Activated CD4-positive, alpha-beta T cell treated with anti-CD3 and anti-CD28 coated beads, Interleukin-2, amount 10 ng/mL, durations not matched to agents 24 days and 14 days (primary cell): ENCODE data around the gene CCDC170. TPM values are rescaled to one million over a fixed set of nuclear protein-coding genes. Genes with fewer than 3 reads are reported as not detected.
"Not testable (repeated sequence)": the region's sequence is repeated elsewhere in the genome, so short reads cannot be mapped to it uniquely, and the experiment has no call there.

Experiments
- DNase-seq: peaks from one replicate; pipeline ENCODE4 v3.0.0; 2022
- H3K27ac Mint-ChIP-seq: one replicate; pipeline ENCODE4 v1.8.0; 2022; ENCODE audit warnings: mild to moderate bottlenecking, mixed read lengths
- H3K27me3 Mint-ChIP-seq: one replicate; pipeline ENCODE4 v1.8.0; 2022; ENCODE audit warnings: mixed read lengths
- H3K36me3 Mint-ChIP-seq: one replicate; pipeline ENCODE4 v1.8.0; 2022; ENCODE audit warnings: low read depth, mild to moderate bottlenecking, mixed read lengths
- H3K4me1 Mint-ChIP-seq: one replicate; pipeline ENCODE4 v1.8.0; 2021; ENCODE audit warnings: mixed read lengths
- H3K4me3 Mint-ChIP-seq: one replicate; pipeline ENCODE4 v1.8.0; 2022; ENCODE audit warnings: mild to moderate bottlenecking, moderate library complexity, mixed read lengths
- H3K9me3 Mint-ChIP-seq: one replicate; pipeline ENCODE4 v1.8.0; 2021; ENCODE audit warnings: mixed read lengths
- intact Hi-C: fragments of 100-400 bp; cut with micrococcal nuclease; formaldehyde crosslinking; loops from one replicate; pipeline ENCODE4 v1.15.1; 2023
- total RNA-seq: library from RNA; stranded (reverse); gene quantifications from 2 replicates; pipeline ENCODE4 v1.2.3, GENCODE V29; 2022

Gene CCDC170
- total RNA-seq, 1 donor from 2014 or later: not detected

DNA sequence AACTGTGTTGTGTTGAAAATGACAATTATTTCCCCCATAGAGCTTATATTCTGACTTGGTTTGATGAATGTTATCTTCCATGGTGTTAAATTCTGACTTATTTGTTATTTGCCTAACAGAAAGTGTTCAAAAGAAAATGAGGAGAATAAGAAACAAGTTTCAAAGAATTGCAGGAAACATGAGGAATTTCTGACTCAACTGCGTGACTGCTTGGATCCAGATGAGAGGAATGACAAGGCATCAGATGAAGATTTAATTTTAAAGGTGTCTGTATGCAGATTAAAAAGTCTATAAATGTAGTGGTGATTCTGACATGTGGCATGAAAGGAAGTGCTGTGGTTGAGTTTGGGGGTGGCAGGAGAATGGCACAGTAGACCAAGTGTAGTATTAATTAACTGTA lies 50.6 kb downstream of the CCDC170 start:
- Mint-ChIP-seq H3K4me3 (no peak overlapping the region), H3K9me3 (peaks cover 13% of the 10 kb centered on the region), H3K36me3 (no peaks in the 10 kb centered on the region), H3K4me1 (no peaks in the 10 kb centered on the region), H3K27me3 (peaks cover 10% of the 10 kb centered on the region), H3K27ac (no peak overlapping the region)
- intact Hi-C loops: no loop called here
- no peak for DNase-seq

DNA sequence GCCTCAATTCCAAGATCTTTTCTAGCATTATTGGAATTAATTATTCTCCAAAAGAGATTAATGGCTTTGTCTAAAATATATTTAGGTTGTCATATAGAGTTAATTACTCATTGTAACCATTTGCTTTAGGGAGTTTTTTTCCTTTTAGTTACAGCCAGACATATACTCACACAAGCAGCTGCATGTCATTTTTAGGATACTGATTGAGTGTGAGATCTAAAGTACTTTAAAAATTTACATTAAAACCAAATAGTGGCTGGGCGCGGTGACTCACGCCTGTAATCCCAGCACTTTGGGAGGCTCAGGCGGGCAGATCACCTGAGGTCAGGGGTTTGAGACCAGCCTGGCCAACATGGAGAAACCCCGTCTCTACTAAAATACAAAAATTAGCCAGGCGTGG lies 51.1 kb downstream of the CCDC170 start:
- DNase-seq, H3K4me1 Mint-ChIP-seq, H3K36me3 Mint-ChIP-seq, H3K4me3 Mint-ChIP-seq, intact Hi-C loops, H3K27me3 Mint-ChIP-seq, H3K27ac Mint-ChIP-seq, H3K9me3 Mint-ChIP-seq: not testable (repeated sequence)

DNA sequence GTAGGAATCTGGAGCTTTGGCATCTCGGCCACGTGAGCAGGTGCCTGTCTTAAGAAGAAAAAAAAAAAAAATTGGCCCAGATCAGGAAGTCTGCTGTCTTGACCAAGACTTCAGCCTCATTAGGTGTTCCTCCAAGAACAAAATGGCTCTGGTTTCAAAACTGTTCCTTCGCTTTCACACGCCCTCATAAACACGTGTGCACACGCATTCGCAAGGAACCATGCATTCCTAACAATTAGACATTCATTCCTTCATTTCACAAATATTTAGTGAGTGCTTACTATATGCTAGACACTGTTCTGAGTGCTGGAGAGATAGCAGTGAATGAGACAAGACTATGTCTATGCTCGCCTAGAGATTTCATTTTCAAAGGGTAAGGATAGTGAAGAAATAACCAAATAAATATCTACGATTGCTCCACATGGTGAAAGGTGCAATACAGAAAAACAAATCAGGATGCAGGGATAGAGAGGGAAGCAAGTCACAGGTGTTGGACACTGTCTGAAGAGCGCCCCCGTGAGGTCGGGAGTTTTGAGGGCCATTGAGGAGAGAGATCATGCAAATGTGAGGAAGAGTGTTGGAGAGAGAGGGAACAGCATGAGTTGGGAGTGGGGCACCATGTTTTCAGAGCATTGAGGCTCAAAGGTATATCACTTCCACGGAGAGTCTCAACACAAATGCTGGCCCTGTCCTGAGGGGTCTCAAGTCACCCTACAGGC lies 53.3 kb downstream of the CCDC170 start:
- peaks cover 3% of the 10 kb centered on the region for H3K9me3 Mint-ChIP-seq
- intact Hi-C loops: no loop called here
- H3K27ac Mint-ChIP-seq: no peak overlapping the region
- no peak for DNase-seq
- peaks cover 8% of the 10 kb centered on the region for H3K27me3 Mint-ChIP-seq
- no peaks in the 10 kb centered on the region for H3K4me1 Mint-ChIP-seq
- H3K36me3 Mint-ChIP-seq: no peaks in the 10 kb centered on the region
- H3K4me3 Mint-ChIP-seq: no peak overlapping the region

DNA sequence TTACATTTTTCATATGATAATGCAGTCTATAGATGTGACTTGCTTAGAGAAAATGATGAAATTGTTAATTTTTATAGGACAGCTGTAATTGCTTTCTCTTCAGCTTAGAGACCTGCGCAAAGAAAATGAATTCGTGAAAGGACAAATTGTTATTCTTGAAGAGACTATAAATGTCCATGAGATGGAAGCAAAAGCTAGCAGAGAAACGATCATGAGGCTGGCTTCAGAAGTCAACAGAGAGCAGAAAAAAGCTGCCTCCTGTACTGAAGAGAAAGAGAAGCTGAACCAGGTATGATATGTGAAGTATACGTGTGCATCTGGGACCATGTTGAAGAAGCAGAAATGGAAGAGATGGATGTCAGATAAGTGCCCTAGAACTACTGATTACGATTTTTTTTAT lies 54.4 kb downstream of the CCDC170 start:
- no peaks in the 10 kb centered on the region for H3K4me1 Mint-ChIP-seq
- no peak overlapping the region for H3K4me3 Mint-ChIP-seq
- no peak for DNase-seq
- H3K27me3 Mint-ChIP-seq: peaks cover 8% of the 10 kb centered on the region
- H3K9me3 Mint-ChIP-seq: peaks cover 3% of the 10 kb centered on the region
- intact Hi-C loops: no loop called here
- H3K27ac Mint-ChIP-seq: no peak overlapping the region
- no peaks in the 10 kb centered on the region for H3K36me3 Mint-ChIP-seq

DNA sequence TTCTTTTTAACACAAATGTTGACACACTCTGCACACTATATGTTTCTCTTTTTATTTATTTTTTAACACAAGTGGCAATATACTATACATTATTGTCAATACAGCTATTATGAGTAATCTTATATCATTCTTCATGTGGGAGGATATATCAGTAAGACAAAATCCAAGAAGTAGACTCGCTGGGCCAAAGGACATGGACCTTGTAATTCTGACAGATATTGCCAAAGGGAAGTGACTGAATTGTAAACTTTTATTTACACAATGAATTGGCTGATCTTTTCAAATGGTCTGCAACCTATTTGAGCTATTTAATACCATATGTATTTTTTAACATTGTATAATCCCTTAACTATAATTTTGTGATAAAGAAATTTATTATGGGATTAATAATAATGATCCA lies 56.0 kb downstream of the CCDC170 start:
- no peak overlapping the region for H3K4me3 Mint-ChIP-seq
- intact Hi-C loops: no loop called here

DNA sequence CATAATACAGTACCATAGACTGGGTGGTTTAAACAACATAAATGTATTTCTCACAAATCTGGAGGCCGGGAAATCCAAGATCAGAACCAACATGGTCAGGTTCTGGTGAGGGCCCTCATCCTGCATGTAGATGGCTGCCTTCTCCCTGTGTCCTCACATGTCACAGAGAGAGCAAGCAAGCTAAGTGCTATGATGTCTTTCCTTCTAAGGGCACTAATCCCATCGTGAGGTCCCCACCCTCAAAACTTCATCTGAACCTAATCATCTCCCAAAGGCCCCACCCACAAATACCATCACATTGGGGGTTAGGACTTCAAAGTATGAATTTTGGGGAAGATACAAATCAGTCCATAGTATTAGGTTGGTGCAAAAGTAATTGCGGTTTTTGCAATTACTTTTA lies 56.8 kb downstream of the CCDC170 start:
- intact Hi-C loops: no loop called here
- H3K4me1 Mint-ChIP-seq: no peaks in the 10 kb centered on the region
- peaks cover 6% of the 10 kb centered on the region for H3K27me3 Mint-ChIP-seq
- DNase-seq: no peak
- no peak overlapping the region for H3K27ac Mint-ChIP-seq
- H3K4me3 Mint-ChIP-seq: no peak overlapping the region
- H3K9me3 Mint-ChIP-seq: peaks cover 3% of the 10 kb centered on the region
- no peaks in the 10 kb centered on the region for H3K36me3 Mint-ChIP-seq

More for the DNA sequence above, 56.0 kb downstream of the CCDC170 start:
- Mint-ChIP-seq H3K27me3 (peaks cover 6% of the 10 kb centered on the region), H3K36me3 (no peaks in the 10 kb centered on the region), H3K9me3 (peaks cover 3% of the 10 kb centered on the region), H3K27ac (no peak overlapping the region), H3K4me1 (no peaks in the 10 kb centered on the region)
- no peak for DNase-seq

DNA sequence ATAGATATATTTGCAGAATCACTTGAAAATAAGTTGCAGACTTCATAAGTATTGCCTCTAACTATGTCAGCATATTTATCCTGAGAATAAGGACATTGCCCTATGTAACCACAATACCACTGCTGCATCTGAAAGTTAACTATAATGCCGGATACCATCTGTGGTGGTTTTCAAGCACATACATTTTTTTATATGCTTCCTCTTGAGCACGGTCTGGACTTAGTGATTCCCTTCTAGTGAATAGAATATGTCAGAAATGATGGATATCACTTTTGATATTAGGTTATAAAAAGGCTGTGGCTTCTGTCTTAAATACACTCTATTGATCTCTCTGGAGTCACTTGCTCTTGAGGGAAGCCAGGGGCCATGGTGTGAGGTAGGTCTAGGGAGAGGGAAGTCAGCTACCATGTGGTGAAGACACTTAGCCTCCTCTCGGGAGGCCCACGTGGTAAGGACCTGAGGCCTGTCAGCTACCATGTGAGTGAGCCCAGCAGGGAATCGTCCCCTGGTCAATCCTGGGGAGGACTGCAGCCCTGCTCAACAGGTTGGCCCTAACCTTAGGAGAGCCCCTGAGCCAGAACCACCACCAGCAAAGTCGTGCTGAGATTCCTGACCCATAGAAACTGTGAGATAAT lies 57.5 kb downstream of the CCDC170 start:
- Mint-ChIP-seq H3K4me3 (no peak overlapping the region), H3K27ac (no peak overlapping the region), H3K27me3 (peaks cover 6% of the 10 kb centered on the region), H3K4me1 (no peaks in the 10 kb centered on the region), H3K36me3 (no peaks in the 10 kb centered on the region), H3K9me3 (peaks cover 3% of the 10 kb centered on the region)
- no peak for DNase-seq
- intact Hi-C loops: no loop called here

DNA sequence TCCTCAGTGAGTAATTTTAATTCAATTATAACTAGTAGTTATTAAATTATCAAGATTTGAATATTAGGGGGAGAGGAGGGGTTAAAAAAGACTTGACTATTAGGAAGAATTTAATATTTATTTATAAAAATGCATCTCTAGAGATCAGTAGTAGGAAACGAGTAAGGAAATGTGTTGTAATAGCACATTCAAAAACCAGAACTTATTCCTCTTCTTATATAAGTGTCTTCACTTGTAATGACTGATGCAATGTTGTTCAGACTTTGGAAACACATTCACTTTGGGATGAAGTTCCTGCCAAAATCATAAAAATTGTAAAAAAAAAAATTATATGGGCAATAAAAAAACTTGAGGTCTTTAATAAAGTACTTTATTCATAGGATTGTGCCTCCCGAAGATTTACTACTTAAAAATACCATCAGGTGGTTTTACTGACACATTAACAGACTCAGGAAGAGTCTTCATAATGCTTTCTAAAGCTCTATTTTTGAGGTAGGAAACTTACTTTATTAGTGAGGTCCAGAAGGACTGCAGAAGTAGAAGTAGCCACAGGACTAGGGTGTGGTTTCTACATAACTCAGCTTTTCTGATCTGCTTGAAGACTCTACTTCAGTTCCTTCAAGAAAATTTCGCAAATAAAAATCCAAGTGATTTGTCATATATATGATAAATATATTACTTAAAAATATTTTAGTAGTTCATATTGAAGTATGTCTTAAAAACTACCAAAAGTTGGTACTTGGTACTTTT lies 59.8 kb downstream of the CCDC170 start:
- no peaks in the 10 kb centered on the region for H3K9me3 Mint-ChIP-seq
- no peaks in the 10 kb centered on the region for H3K4me1 Mint-ChIP-seq
- H3K27ac Mint-ChIP-seq: no peak overlapping the region
- no peaks in the 10 kb centered on the region for H3K36me3 Mint-ChIP-seq
- no peak overlapping the region for H3K4me3 Mint-ChIP-seq
- intact Hi-C loops: no loop called here
- no peaks in the 10 kb centered on the region for H3K27me3 Mint-ChIP-seq
- no peak for DNase-seq

DNA sequence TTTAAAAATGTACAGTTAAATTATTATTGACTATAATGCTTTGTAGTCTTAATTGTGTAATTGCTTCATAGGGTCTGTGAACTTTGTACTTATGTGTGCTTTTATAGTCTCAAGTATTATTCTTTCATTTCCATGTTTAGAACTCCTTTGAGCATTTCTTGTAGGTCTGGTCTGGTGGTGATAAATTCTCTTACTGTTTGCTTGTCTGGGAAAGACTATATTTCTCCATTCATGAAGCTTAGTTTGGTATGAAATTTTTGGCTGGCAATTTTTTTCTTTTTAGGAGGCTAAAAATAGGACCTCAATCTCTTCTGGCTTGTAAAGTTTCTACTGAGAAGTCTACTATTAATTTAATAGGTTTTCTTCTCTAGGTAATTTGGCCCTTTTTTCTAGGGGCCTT lies 67.4 kb downstream of the CCDC170 start:
- H3K27me3 Mint-ChIP-seq: no peaks in the 10 kb centered on the region
- H3K4me1 Mint-ChIP-seq: no peaks in the 10 kb centered on the region

DNA sequence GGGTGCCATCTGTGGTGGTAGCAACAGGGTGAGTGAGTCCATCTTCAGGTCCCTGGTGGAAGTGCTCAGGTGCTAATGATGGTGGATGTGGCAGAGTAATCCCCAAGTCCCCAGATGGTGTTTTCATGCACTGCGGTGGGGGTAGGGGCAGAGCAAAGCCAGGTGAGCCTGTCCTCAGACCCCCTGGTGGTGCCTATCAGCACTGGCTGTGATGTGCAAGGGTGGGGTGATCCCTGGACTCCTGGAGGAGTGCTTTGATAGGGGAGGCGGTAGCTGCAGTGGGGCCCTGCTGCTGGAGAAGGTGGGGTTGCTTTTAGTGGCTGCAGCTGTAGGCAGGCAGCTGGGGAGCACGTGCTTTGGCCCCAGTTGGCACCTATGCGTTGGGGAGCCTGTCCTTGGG lies 70.8 kb downstream of the CCDC170 start:
- intact Hi-C loops: no loop called here
- no peak for DNase-seq
- Mint-ChIP-seq H3K27me3 (peaks cover 2% of the 10 kb centered on the region), H3K4me3 (no peak overlapping the region), H3K27ac (no peak overlapping the region), H3K36me3 (no peaks in the 10 kb centered on the region), H3K9me3 (peaks cover 17% of the 10 kb centered on the region), H3K4me1 (no peaks in the 10 kb centered on the region)

More for the DNA sequence above, 67.4 kb downstream of the CCDC170 start:
- no peak for DNase-seq
- Mint-ChIP-seq H3K36me3 (no peaks in the 10 kb centered on the region), H3K9me3 (peaks cover 17% of the 10 kb centered on the region), H3K27ac (no peak overlapping the region), H3K4me3 (no peak overlapping the region)
- intact Hi-C loops: no loop called here

DNA sequence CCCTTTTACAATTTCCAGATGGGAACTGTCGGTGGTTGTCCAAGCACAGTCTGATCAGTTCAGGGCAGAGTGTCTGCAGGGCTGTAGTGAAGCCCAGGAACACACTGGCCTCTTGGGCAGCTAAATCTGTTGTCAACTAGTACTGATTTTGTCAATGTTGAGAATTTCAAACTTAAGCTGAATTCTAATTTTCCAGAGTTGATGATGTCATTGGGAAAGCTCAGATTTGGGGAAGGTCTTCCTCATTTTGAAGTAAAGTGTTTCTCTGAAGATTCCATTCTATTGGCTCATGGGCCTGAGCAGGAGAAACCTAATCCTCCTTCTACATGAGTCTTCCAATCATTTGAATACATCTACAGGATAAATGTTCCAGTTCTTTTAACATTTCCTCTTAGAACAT lies 72.1 kb downstream of the CCDC170 start:
- DNase-seq: no peak
- Mint-ChIP-seq H3K4me1 (no peaks in the 10 kb centered on the region), H3K27me3 (peaks cover 2% of the 10 kb centered on the region), H3K27ac (no peak overlapping the region), H3K4me3 (no peak overlapping the region), H3K9me3 (peaks cover 11% of the 10 kb centered on the region), H3K36me3 (no peaks in the 10 kb centered on the region)
- intact Hi-C loops: no loop called here

DNA sequence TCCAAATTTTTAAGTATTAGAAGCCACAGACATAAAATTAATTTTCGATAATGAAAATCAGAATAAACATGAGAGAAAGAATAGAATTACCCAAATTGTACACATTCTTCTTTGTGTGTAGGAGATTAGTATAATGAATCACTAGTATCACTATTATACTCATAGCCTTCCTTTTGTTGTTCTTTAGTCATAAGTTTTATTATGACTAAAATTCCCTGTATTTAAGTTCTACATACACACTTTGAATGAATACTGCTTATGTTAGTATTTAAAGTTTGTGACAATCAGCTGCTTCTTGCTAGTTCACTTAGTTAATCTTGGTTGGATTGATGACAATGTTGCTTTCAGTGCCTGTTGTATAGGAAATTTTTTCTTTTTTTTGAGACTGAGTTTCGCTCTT lies 72.7 kb downstream of the CCDC170 start:
- H3K36me3 Mint-ChIP-seq: no peaks in the 10 kb centered on the region
- no peak for DNase-seq
- intact Hi-C loops: no loop called here
- H3K27me3 Mint-ChIP-seq: peaks cover 2% of the 10 kb centered on the region
- H3K4me3 Mint-ChIP-seq: no peak overlapping the region
- H3K27ac Mint-ChIP-seq: no peak overlapping the region
- no peaks in the 10 kb centered on the region for H3K4me1 Mint-ChIP-seq
- peaks cover 8% of the 10 kb centered on the region for H3K9me3 Mint-ChIP-seq

DNA sequence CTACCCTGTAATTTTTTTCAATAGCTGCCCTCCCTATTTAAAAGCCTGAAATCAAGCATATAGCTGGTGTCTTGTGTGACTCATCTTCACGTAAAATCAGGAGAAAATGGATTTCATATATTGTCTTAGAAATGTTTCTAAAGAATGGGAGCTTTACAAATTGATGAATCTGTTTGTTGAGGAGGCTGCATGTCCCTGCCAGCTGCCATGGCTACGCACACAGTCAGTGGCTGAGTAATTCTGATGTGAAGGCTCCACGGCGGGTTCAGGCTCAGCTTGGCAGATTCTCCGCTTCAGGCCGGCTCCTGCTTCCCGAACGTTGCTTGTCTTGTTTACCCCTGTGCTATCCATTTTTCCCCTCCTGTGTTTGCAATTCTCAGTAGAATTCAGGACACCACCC lies 82.8 kb downstream of the CCDC170 start:
- no peak overlapping the region for H3K27ac Mint-ChIP-seq
- H3K9me3 Mint-ChIP-seq: no peaks in the 10 kb centered on the region
- H3K4me3 Mint-ChIP-seq: no peak overlapping the region
- no peaks in the 10 kb centered on the region for H3K4me1 Mint-ChIP-seq
- intact Hi-C loops: no loop called here
- H3K36me3 Mint-ChIP-seq: no peaks in the 10 kb centered on the region
- DNase-seq: no peak
- H3K27me3 Mint-ChIP-seq: peaks cover 4% of the 10 kb centered on the region

DNA sequence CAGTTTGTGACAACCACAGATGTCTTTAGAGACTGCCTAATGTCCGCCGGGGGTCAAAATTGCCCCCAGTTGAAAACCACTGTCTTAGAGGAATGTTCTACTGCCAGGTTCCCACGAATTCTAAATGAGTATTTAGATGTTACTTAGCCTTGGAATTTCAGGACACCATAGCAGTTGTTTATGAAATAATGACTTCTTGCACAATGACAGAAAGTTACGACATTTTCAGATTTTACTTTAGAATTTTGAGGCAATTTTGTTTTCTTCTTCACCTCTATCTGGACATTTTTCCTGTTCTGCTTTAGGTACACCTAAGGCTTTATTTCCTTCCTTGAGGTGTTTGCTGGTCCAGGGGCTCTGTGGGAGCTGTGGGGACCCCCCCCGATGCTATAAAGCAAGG lies 83.4 kb downstream of the CCDC170 start:
- DNase-seq: no peak
- Mint-ChIP-seq H3K36me3 (no peaks in the 10 kb centered on the region), H3K9me3 (no peaks in the 10 kb centered on the region), H3K27me3 (peaks cover 2% of the 10 kb centered on the region), H3K4me1 (no peaks in the 10 kb centered on the region), H3K4me3 (no peak overlapping the region), H3K27ac (no peak overlapping the region)
- intact Hi-C loops: no loop called here
